GM12873 (cell line): ENCODE data around the gene MYO16.

Experiments
- TF ChIP-seq, protein P1 (sequence below): IDR thresholded peaks from 2 replicates; pipeline ENCODE4 v1.5.1; 2012; ENCODE audit warnings: low read depth, mild to moderate bottlenecking, moderate library complexity, low read length, control low read depth; ENCODE audit not compliant: insufficient read depth; ENCODE audit errors: missing control alignments

Gene MYO16

DNA sequence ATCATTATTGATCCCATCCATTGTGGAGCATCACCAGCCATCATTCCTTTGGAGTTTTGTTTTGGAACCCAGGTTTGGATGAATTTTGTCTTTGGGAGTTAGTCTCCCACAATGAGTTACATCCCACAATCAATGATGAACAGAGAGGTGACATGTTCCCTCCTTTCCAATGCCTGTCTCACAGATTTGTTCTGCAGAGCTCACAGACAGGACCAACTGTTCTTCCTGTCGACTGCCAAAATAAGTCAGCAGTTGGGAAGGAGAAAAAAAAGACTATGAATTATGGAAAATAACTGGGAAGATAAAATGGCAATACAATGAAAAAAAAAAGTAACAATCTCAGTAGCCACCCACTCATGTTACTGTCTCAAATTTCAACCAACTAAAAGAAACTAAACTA, 489.1 kb downstream of the MYO16 start:
- TF ChIP-seq, protein P1, sequence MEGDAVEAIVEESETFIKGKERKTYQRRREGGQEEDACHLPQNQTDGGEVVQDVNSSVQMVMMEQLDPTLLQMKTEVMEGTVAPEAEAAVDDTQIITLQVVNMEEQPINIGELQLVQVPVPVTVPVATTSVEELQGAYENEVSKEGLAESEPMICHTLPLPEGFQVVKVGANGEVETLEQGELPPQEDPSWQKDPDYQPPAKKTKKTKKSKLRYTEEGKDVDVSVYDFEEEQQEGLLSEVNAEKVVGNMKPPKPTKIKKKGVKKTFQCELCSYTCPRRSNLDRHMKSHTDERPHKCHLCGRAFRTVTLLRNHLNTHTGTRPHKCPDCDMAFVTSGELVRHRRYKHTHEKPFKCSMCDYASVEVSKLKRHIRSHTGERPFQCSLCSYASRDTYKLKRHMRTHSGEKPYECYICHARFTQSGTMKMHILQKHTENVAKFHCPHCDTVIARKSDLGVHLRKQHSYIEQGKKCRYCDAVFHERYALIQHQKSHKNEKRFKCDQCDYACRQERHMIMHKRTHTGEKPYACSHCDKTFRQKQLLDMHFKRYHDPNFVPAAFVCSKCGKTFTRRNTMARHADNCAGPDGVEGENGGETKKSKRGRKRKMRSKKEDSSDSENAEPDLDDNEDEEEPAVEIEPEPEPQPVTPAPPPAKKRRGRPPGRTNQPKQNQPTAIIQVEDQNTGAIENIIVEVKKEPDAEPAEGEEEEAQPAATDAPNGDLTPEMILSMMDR, result no peak

DNA sequence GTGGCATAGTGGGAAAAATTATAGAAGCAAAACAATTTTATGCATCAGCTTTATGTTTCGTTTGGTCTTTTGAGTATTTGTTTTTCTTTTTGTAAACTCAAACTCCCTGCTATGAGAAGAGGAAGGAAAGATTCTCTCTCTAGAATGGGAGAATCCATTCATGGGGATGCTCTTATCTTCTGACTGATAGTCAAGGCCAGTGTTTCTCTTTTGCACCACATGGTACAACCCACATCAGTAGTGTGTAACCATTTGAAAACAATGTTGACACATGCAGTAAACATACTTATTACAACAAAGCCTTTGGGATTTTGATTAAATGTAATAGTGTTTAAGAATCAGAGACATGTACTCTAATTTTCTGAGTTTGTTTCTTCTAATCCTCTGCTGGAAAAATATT, 490.5 kb downstream of the MYO16 start:
- TF ChIP-seq, protein P1, result no peak

DNA sequence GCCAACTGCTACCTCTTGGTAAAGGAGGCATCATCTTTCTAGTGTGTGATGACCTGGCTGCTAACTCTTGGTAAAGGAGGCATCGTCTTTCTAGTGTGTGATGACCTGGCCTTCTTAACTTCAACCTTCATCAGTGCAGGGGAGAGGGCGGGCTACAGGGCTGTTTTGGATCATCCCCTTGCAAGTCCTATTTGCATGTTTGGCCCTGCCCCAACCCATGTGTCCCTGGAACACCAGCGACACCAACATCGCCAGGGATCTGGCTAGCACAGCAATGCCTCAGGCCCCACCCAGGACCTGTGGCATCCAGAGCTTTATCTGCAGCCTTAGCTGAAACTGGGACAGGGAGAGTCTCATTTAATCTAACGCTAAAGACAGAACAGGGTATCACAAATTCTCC, 492.4 kb downstream of the MYO16 start:
- TF ChIP-seq, protein P1, result no peak

DNA sequence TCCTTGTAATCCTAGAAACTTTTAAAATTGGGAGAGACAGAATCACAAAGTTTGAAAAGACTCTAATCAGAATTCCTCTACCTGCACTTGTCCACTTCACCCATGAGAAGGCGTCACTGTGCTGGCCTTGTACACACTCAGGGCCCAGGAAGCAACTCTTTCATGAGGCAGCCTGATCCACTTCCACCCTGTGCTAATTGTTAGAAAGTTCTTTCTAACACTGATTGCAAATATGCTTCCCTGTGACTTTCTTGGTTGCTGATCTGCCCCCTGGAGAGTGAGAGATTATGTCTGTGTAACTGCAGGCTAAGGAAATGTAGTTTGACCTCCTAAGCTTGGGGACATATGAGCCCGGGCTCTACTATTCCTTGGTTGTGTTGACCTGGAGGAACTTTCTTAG, 494.6 kb downstream of the MYO16 start:
- TF ChIP-seq, protein P1, result no peak

DNA sequence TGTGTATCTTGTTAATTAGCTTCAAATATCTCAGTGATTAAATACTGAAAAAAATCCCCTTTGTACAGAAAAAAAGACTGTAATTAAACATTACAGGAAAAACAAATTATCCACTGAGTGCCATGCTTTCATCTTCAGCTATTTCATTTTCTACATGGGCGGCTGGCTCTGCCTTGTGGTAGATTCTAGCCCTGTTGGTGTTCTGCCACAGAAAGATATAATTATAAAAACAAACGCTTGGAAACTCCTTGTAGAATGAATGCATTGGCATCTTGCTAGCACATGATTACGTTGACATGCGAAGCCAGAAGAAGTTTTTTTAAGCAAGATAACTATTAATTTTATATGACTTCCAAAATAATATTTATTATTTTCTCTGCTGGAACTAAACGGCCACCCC, 496.8 kb downstream of the MYO16 start:
- TF ChIP-seq, protein P1, result no peak

DNA sequence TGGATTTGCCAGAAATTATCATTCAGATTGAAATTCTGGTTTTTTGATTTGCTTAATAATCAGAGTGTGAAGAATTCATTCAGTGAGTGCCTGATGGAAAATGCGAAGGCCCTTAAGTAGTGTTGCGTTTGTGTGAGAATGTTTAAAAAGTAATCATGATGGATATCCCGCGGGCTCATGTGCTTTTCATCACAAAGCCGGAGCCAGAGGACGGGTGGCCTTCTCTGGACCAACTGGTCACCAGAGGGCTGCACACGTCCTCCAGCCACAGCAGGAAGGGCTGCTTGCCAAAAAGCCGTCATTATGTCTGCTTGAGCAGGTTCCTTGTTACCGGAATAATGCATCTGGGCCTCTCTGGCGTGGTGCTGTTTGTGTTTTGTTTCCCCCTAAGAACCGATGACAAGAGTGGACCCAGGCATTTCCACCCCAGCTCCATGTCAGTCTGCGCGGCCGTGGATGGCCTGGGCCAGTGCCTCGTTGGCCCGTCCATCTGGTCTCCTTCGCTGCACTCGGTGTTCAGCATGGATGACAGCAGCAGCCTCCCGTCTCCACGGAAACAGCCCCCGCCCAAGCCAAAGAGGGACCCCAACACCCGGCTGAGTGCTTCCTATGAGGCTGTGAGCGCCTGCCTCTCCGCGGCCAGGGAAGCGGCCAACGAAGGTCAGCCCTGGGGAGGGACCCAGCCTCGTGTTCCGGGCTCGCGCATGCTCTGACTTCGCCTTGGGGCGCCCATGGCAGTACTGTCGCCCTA, 497.7 kb downstream of the MYO16 start:
- TF ChIP-seq, protein P1, result no peak

DNA sequence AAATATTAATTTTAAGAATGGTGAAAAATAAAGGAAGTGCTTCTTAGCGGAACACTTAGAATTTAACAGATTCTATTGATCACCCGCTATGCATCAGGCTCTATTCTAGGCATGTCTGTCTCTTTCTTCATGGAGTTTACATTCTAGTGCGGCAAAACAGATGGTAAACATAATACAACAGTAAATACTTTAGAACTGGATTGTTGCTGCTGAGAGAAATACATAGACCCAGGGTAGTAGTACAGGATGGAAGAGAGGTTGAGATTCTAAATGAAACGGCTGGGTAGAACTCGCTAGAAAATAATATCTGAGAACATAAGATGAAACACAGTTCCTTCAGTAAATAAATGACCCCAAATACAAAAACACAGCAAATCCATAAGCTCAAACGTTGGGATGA, 498.7 kb downstream of the MYO16 start:
- TF ChIP-seq, protein P1, result no peak
